Measurements from ENCODE around the gene ASRGL1. TPM values are rescaled to one million over a fixed set of nuclear protein-coding genes. Genes with fewer than 3 reads are reported as not detected.
"Not testable (repeated sequence)": the region's sequence is repeated elsewhere in the genome, so short reads cannot be mapped to it uniquely, and the experiment has no call there.

The ASRGL1 gene
- total RNA-seq, 1 experiment from 2014 or later = 31.1 TPM

GRCh38 chr11:62324731-62325556 is 12.3 kb upstream of the ASRGL1 start:
- Histone ChIP-seq H4K20me1 (ENCODE audit: control insufficient read depth, insufficient read depth, insufficient read length) (no peaks in the 10 kb centered on the region), H2BK12ac (ENCODE audit: insufficient read length, low read depth, low read length) (no peak overlapping the region), H3K79me2 (ENCODE audit: insufficient read depth, low read length) (no peaks in the 10 kb centered on the region), H3K23ac (ENCODE audit: insufficient read length, low read depth, low read length) (no peak overlapping the region), H3K4me1 (ENCODE audit: insufficient read depth, low read length) (no peaks in the 10 kb centered on the region; the same call in 1 of the 2 replicates), H3K9ac (ENCODE audit: extremely low read depth, insufficient read length, low read length) (no peak overlapping the region), H2AK5ac (ENCODE audit: insufficient read length, low read length) (no peak overlapping the region), H3K27ac (ENCODE audit: insufficient read length, low read depth, low read length) (no peak overlapping the region), H3K79me1 (ENCODE audit: insufficient read depth, low read depth, low read length, poor library complexity, severe bottlenecking) (no peaks in the 10 kb centered on the region), H3T11ph (ENCODE audit: low read length) (no peak overlapping the region), H3K18ac (ENCODE audit: insufficient read length, low read depth, low read length) (no peak overlapping the region), H2BK5ac (ENCODE audit: insufficient read length, low read length) (no peak overlapping the region), H4K8ac (replicated peaks; ENCODE audit: insufficient read length, low read depth, low read length) (no peak overlapping the region), H2BK15ac (ENCODE audit: low read depth, low read length) (no peak overlapping the region), H2BK120ac (ENCODE audit: low read depth, low read length, poor library complexity, severe bottlenecking) (no peak overlapping the region), H3K4me2 (ENCODE audit: insufficient read depth, insufficient read length, low read length) (no peak overlapping the region), H2AFZ (ENCODE audit: low read length) (no peak overlapping the region), H2BK20ac (ENCODE audit: low read depth, low read length, poor library complexity, severe bottlenecking) (no peak overlapping the region), H3K4ac (ENCODE audit: low read depth, low read length) (no peak overlapping the region), H3K23me2 (ENCODE audit: insufficient read length, low read depth, low read length, poor library complexity, severe bottlenecking) (no peaks in the 10 kb centered on the region), H3K56ac (ENCODE audit: insufficient read length, low read depth, low read length) (no peak overlapping the region), H3K14ac (ENCODE audit: insufficient read depth, low read length) (no peak overlapping the region), H3K9me3 (ENCODE audit: control insufficient read depth, low read depth, low read length) (no peaks in the 10 kb centered on the region), H4K5ac (ENCODE audit: insufficient read length, low read depth, low read length) (no peak overlapping the region), H3K27me3 (ENCODE audit: insufficient read depth, low read length) (no peaks in the 10 kb centered on the region), H4K91ac (ENCODE audit: insufficient read length, low read depth, low read length) (no peak overlapping the region)
- Mint-ChIP-seq H3K4me1 (peaks cover 20 to 21% of the 10 kb centered on the region in 2 experiments), H3K27ac (no peak overlapping the region), H3K36me3 (ENCODE audit: insufficient read depth in 1 of 3, low read depth in 3 of 3) (no peaks in the 10 kb centered on the region; a peak in 1 of 7 replicates), H3K27me3 (ENCODE audit: low read depth) (peaks cover 12% of the 10 kb centered on the region), H3K9me3 (no peaks in the 10 kb centered on the region; a peak in 1 of 5 replicates), H3K4me3 (no peak overlapping the region)
- peak; percentile 89 for DNase-seq
- peak; percentile 99 for TF ChIP-seq CTCF (conservative IDR thresholded peaks at IDR 0.05)
- WGBS (ENCODE audit: extremely low coverage, insufficient read length, low lambda C conversion rate) = no CpG with 5 or more reads among the region's 18 CpGs

- H2BK20ac ChIP-seq (ENCODE audit: low read depth, low read length, poor library complexity, severe bottlenecking); H3K56ac ChIP-seq (ENCODE audit: insufficient read length, low read depth, low read length); H3K79me1 ChIP-seq (ENCODE audit: insufficient read depth, low read depth, low read length, poor library complexity, severe bottlenecking); H4K91ac ChIP-seq (ENCODE audit: insufficient read length, low read depth, low read length); H2BK15ac ChIP-seq (ENCODE audit: low read depth, low read length); H3K27ac Mint-ChIP-seq; H3K23me2 ChIP-seq (ENCODE audit: insufficient read length, low read depth, low read length, poor library complexity, severe bottlenecking); H3K79me2 ChIP-seq (ENCODE audit: insufficient read depth, low read length); H3K14ac ChIP-seq (ENCODE audit: insufficient read depth, low read length); H2BK120ac ChIP-seq (ENCODE audit: low read depth, low read length, poor library complexity, severe bottlenecking); H3K4me1 ChIP-seq (ENCODE audit: insufficient read depth, low read length); H4K5ac ChIP-seq (ENCODE audit: insufficient read length, low read depth, low read length); DNase-seq; H4K8ac ChIP-seq (replicated peaks; ENCODE audit: insufficient read length, low read depth, low read length); H3K9me3 ChIP-seq (ENCODE audit: control insufficient read depth, low read depth, low read length); H2BK12ac ChIP-seq (ENCODE audit: insufficient read length, low read depth, low read length); H3K4me2 ChIP-seq (ENCODE audit: insufficient read depth, insufficient read length, low read length); H3K23ac ChIP-seq (ENCODE audit: insufficient read length, low read depth, low read length); H3K4me3 Mint-ChIP-seq; H2AFZ ChIP-seq (ENCODE audit: low read length); H4K20me1 ChIP-seq (ENCODE audit: control insufficient read depth, insufficient read depth, insufficient read length); H3K27ac ChIP-seq (ENCODE audit: insufficient read length, low read depth, low read length); H3K36me3 Mint-ChIP-seq (ENCODE audit: insufficient read depth in 1 of 3, low read depth in 3 of 3); H2BK5ac ChIP-seq (ENCODE audit: insufficient read length, low read length); H3T11ph ChIP-seq (ENCODE audit: low read length); H3K4ac ChIP-seq (ENCODE audit: low read depth, low read length); H3K9ac ChIP-seq (ENCODE audit: extremely low read depth, insufficient read length, low read length); H3K9me3 Mint-ChIP-seq; H2AK5ac ChIP-seq (ENCODE audit: insufficient read length, low read length); H3K27me3 ChIP-seq (ENCODE audit: insufficient read depth, low read length); H3K18ac ChIP-seq (ENCODE audit: insufficient read length, low read depth, low read length): not testable (repeated sequence)
- H3K4me1 Mint-ChIP-seq = peaks cover 20 to 21% of the 10 kb centered on the region in 2 experiments
- no CpG with 5 or more reads among the region's 5 CpGs for WGBS (ENCODE audit: extremely low coverage, insufficient read length, low lambda C conversion rate)
- peaks cover 13% of the 10 kb centered on the region for H3K27me3 Mint-ChIP-seq (ENCODE audit: low read depth)
Measured at GRCh38 chr11:62325781-62326180, 11.5 kb upstream of the ASRGL1 start.
